Measurements from ENCODE around the gene FIGLA. TPM values are rescaled to one million over a fixed set of nuclear protein-coding genes. Genes with fewer than 3 reads are reported as not detected.
A peak's percentile ranks its signal among the peaks of the same experiment; 100 is the strongest.

Gene FIGLA
- total and polyA plus RNA-seq, 2 experiments from 2014 or later = not detected

- 62 to 72% methylated on average over 1 of the region's 1 CpG for WGBS, 2 experiments (ENCODE audit: low coverage in 1 of 2, low lambda C conversion rate in 2 of 2, missing lambda C conversion rate in 2 of 2)
- H3K4me3 ChIP-seq = no peak overlapping the region
- DNase-seq = no peak
- no peak overlapping the region for H3K9ac ChIP-seq
- peaks cover 22% of the 10 kb centered on the region; the same call in 1 of the 2 replicates for H3K27me3 ChIP-seq (replicated peaks; ENCODE audit: insufficient read depth)
- H3K27ac ChIP-seq = no peak overlapping the region
- TF ChIP-seq EZH2 (IDR thresholded peaks at IDR 0.05; ENCODE audit: insufficient read depth, poor library complexity, severe bottlenecking) (no peak), EZH2phosphoT487 (IDR thresholded peaks at IDR 0.05; ENCODE audit: insufficient read depth, low read depth) (no peak)
- no peaks in the 10 kb centered on the region for H3K4me1 ChIP-seq (ENCODE audit: insufficient read depth)
- H3F3A ChIP-seq (ENCODE audit: insufficient read depth) = peaks cover 7% of the 10 kb centered on the region; the same call in 1 of the 2 replicates
- no peaks in the 10 kb centered on the region for H4K20me1 ChIP-seq (ENCODE audit: insufficient read depth)
- H3K79me2 ChIP-seq (ENCODE audit: insufficient read depth) = no peaks in the 10 kb centered on the region
- H3K9me3 ChIP-seq (ENCODE audit: low read depth) = no peaks in the 10 kb centered on the region
- no peaks in the 10 kb centered on the region for H3K9me2 ChIP-seq (ENCODE audit: insufficient read depth)
- no peak overlapping the region for H2AFZ ChIP-seq
- in situ Hi-C loops (cut with MboI) = no loop called here
- no peaks in the 10 kb centered on the region for H3K36me3 ChIP-seq (ENCODE audit: low read depth)
- no peak overlapping the region for H3K4me2 ChIP-seq (ENCODE audit: unreplicated experiment)
These were observed 60.8 kb downstream of the FIGLA start for GRCh38 chr2:70729647-70730046.

DNA sequence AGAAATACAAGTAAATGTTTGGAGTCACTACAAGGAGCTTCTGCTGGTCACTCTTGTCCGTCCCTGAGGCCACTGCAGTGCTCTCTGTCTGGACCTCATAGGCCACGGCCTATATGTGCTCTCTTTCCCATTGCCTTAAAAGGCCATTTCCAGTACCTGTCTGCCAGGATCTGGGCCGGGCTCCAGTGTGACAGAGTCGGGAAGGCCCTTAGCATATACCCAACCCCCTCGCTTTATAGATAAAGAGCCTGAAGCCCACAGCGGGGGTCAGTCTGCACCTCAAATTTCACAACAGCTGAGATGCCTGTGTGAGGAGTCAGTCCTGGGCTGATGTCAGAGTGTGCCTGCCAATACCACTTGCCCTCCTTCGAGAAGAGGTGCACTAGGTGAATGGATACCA lies 62.3 kb downstream of the FIGLA start:
- WGBS, 2 experiments (ENCODE audit: low coverage in 1 of 2, low lambda C conversion rate in 2 of 2, missing lambda C conversion rate in 2 of 2) = 83 to 85% methylated on average over 7 of the region's 7 CpGs
- peak; percentile 10 for DNase-seq
- Histone ChIP-seq H3F3A (ENCODE audit: insufficient read depth) (peaks cover 7% of the 10 kb centered on the region; the same call in 1 of the 2 replicates), H3K4me1 (ENCODE audit: insufficient read depth) (no peaks in the 10 kb centered on the region), H3K36me3 (ENCODE audit: low read depth) (no peaks in the 10 kb centered on the region), H3K9me3 (ENCODE audit: low read depth) (no peaks in the 10 kb centered on the region), H3K27ac (no peak overlapping the region), H4K20me1 (ENCODE audit: insufficient read depth) (no peaks in the 10 kb centered on the region), H3K79me2 (ENCODE audit: insufficient read depth) (no peaks in the 10 kb centered on the region), H3K9me2 (ENCODE audit: insufficient read depth) (no peaks in the 10 kb centered on the region), H3K4me2 (ENCODE audit: unreplicated experiment) (no peak overlapping the region), H3K9ac (no peak overlapping the region), H3K4me3 (no peak overlapping the region), H3K27me3 (replicated peaks; ENCODE audit: insufficient read depth) (peaks cover 12% of the 10 kb centered on the region; the same call in 1 of the 2 replicates), H2AFZ (no peak overlapping the region)
- TF ChIP-seq EZH2 (IDR thresholded peaks at IDR 0.05; ENCODE audit: insufficient read depth, poor library complexity, severe bottlenecking) (no peak), EZH2phosphoT487 (IDR thresholded peaks at IDR 0.05; ENCODE audit: insufficient read depth, low read depth) (no peak)
- in situ Hi-C loops (cut with MboI) = no loop called here

Small RNA genes within 50 kb of the gene (small RNA-seq; reads per million reads assigned to genes)
- not detected for gene HMGN2P21 (ENCODE audit: low read depth, low replicate concordance)

Other genes with a start within 250 kb of the FIGLA start
- 14.8 and 17.3 TPM in 2 replicates for gene TGFA, start 236.8 kb downstream of the FIGLA start, total RNA-seq (2014; rRNA removed; shearing (Covaris generic))
- gene TGFA, start 236.8 kb downstream of the FIGLA start, polyA plus RNA-seq (2016; fragmentation: Nextera tagmentation; extraction: Ambion mirVana) = 9.2 and 9.7 TPM in 2 replicates
- gene ADD2, start 22.4 kb downstream of the FIGLA start, total RNA-seq (2014; rRNA removed; shearing (Covaris generic)) = under 0.01 TPM in 1 of 2 replicates, not detected in the other
- not detected in 2 replicates for gene ADD2, start 22.4 kb downstream of the FIGLA start, polyA plus RNA-seq (2016; fragmentation: Nextera tagmentation; extraction: Ambion mirVana)
- not detected in 2 replicates for gene CLEC4F, start 30.0 kb upstream of the FIGLA start, total RNA-seq (2014; rRNA removed; shearing (Covaris generic))
- not detected in 2 replicates for gene CLEC4F, start 30.0 kb upstream of the FIGLA start, polyA plus RNA-seq (2016; fragmentation: Nextera tagmentation; extraction: Ambion mirVana)
- not detected in 2 replicates for gene CD207, start 45.2 kb upstream of the FIGLA start, total RNA-seq (2014; rRNA removed; shearing (Covaris generic))
- gene CD207, start 45.2 kb upstream of the FIGLA start, polyA plus RNA-seq (2016; fragmentation: Nextera tagmentation; extraction: Ambion mirVana) = not detected in 2 replicates
- 1.1 and 2.0 TPM in 2 replicates for gene VAX2, start 109.9 kb upstream of the FIGLA start, total RNA-seq (2014; rRNA removed; shearing (Covaris generic))
- 0.85 and 1.5 TPM in 2 replicates for gene VAX2, start 109.9 kb upstream of the FIGLA start, polyA plus RNA-seq (2016; fragmentation: Nextera tagmentation; extraction: Ambion mirVana)
- not detected in 2 replicates for gene ATP6V1B1, start 145.3 kb upstream of the FIGLA start, total RNA-seq (2014; rRNA removed; shearing (Covaris generic))
- gene ATP6V1B1, start 145.3 kb upstream of the FIGLA start, polyA plus RNA-seq (2016; fragmentation: Nextera tagmentation; extraction: Ambion mirVana) = 0.60 TPM in 1 of 2 replicates, not detected in the other
- not detected in 2 replicates for gene ANKRD53, start 188.0 kb upstream of the FIGLA start, total RNA-seq (2014; rRNA removed; shearing (Covaris generic))
- 0.65 and 1.2 TPM in 2 replicates for gene ANKRD53, start 188.0 kb upstream of the FIGLA start, polyA plus RNA-seq (2016; fragmentation: Nextera tagmentation; extraction: Ambion mirVana)
- 46.9 and 64.1 TPM in 2 replicates for gene TEX261, start 204.2 kb upstream of the FIGLA start, total RNA-seq (2014; rRNA removed; shearing (Covaris generic))
- gene TEX261, start 204.2 kb upstream of the FIGLA start, polyA plus RNA-seq (2016; fragmentation: Nextera tagmentation; extraction: Ambion mirVana) = 54.1 and 55.7 TPM in 2 replicates